HepG2 (cell line): Measurements from ENCODE around the gene AGPAT2. TPM values are rescaled to one million over a fixed set of nuclear protein-coding genes. Genes with fewer than 3 reads are reported as not detected.
A peak's percentile ranks its signal among the peaks of the same experiment; 100 is the strongest.

ENCODE experiments used
- ATF7-NPFF ChIP-seq: sonication (generic); formaldehyde crosslinking; IDR thresholded peaks from 2 replicates; pipeline ENCODE4 v1.8.1; 2023; ENCODE audit warnings: mild to moderate bottlenecking, low read depth, missing genetic modification reagents, moderate library complexity
- BCL3 ChIP-seq: sonication (generic); formaldehyde crosslinking; IDR thresholded peaks from 2 replicates; pipeline ENCODE4 v1.5.1; 2020; ENCODE audit warnings: mild to moderate bottlenecking, missing genetic modification reagents, moderate library complexity
- HES4 ChIP-seq: sonication (generic); formaldehyde crosslinking; IDR thresholded peaks from 2 replicates; pipeline ENCODE4 v1.9.0; 2021; ENCODE audit warnings: mild to moderate bottlenecking, missing genetic modification reagents, borderline replicate concordance
- MEIS1 ChIP-seq: sonication (generic); formaldehyde crosslinking; IDR thresholded peaks from 2 replicates; pipeline ENCODE4 v1.9.0; 2021; ENCODE audit warnings: mild to moderate bottlenecking, missing genetic modification reagents, moderate library complexity, borderline replicate concordance
- SKIL ChIP-seq: sonication (generic); formaldehyde crosslinking; IDR thresholded peaks from 2 replicates; pipeline ENCODE4 v1.8.0; 2022; ENCODE audit warnings: missing genetic modification reagents, mild to moderate bottlenecking, moderate library complexity, borderline replicate concordance
- SOX13 ChIP-seq, 3 experiments: fragments of 450-650 bp in 1 of 3; sonication (generic) in 1 of 3; formaldehyde crosslinking in 1 of 3; IDR thresholded peaks in 2 of 3; conservative IDR thresholded peaks in 1 of 3; 2 replicates each; pipeline versions ENCODE4 v1.5.0 to v1.6.1; 2016 to 2020; ENCODE audit warnings: antibody characterized with exemption in 1 of 3, mild to moderate bottlenecking in 1 of 3, missing compliant biosample characterization in 1 of 3, missing genetic modification reagents in 1 of 3, moderate library complexity in 1 of 3
- XBP1 ChIP-seq: sonication (generic); formaldehyde crosslinking; IDR thresholded peaks from 2 replicates; pipeline ENCODE4 v1.5.0; 2020; ENCODE audit warnings: missing genetic modification reagents
- ZNF646 ChIP-seq: sonication (generic); formaldehyde crosslinking; IDR thresholded peaks from 2 replicates; pipeline ENCODE4 v1.9.0; 2021; ENCODE audit warnings: mild to moderate bottlenecking, missing genetic modification reagents
- ZNF687 ChIP-seq: sonication (generic); formaldehyde crosslinking; IDR thresholded peaks from 2 replicates; pipeline ENCODE4 v1.5.1; 2020; ENCODE audit warnings: mild to moderate bottlenecking, missing genetic modification reagents, moderate library complexity
- ZNF709 ChIP-seq: sonication (generic); formaldehyde crosslinking; IDR thresholded peaks from 2 replicates; pipeline ENCODE4 v1.5.0; 2020; ENCODE audit warnings: mild to moderate bottlenecking, missing genetic modification reagents
- ZSCAN29 ChIP-seq: sonication (generic); formaldehyde crosslinking; conservative IDR thresholded peaks from 2 replicates; pipeline ENCODE4 v1.4.0; 2020; ENCODE audit warnings: mild to moderate bottlenecking, missing genetic modification reagents
- ZZZ3 ChIP-seq: sonication (generic); formaldehyde crosslinking; IDR thresholded peaks from 2 replicates; pipeline ENCODE4 v1.4.0; 2020; ENCODE audit warnings: missing genetic modification reagents, mild to moderate bottlenecking, borderline replicate concordance
- polyA plus RNA-seq, 8 experiments: library from polyadenylated mRNA; depleted of rRNA in 3 of 8; stranded (reverse) in 7 of 8; unstranded in 1 of 8; fragments of >200 nt; fragmentation: Illumina TruSeq in 4 of 8; extraction: Trizol in 4 of 8; gene quantifications; 2 replicates each; pipeline versions ENCODE4 v1.2.1 to v1.2.3, GENCODE V29; 2011 to 2016; ENCODE audit warnings: low read depth in 4 of 8, missing spikeins in 1 of 8, mixed read lengths in 1 of 8; ENCODE audit not compliant: insufficient read depth in 1 of 8
- total RNA-seq, 5 experiments: library from RNA; depleted of rRNA; stranded (reverse); fragments of >200 nt; fragmentation: Illumina TruSeq; extraction: Trizol; gene quantifications; 2 replicates each; pipeline ENCODE4 v1.2.3, GENCODE V29; 2016; ENCODE audit warnings: low read depth in 1 of 5

The AGPAT2 gene
- total and polyA plus RNA-seq, 2 of the 13 experiments (the other 11 are each of a cell fraction or from before 2014, with no cell fraction given), result 3.9 to 25.8 TPM

- peak; percentile 91 for TF ChIP-seq ZNF687 (CRISPR knock-in tag)
- no peak; the same call in 1 of the 2 replicates for TF ChIP-seq HES4 (CRISPR knock-in tag)
- peak; percentile 51; the same call in 1 of the 2 replicates for TF ChIP-seq ZZZ3 (CRISPR knock-in tag)
- TF ChIP-seq BCL3 (CRISPR knock-in tag), result 0 out of 2 replicates have a peak, but pooled peaks have one; percentile 25
- TF ChIP-seq SOX13 (IDR thresholded peaks at IDR 0.05), result 0 out of 2 replicates have a peak, but pooled peaks have one; percentile 36
- TF ChIP-seq SOX13 (CRISPR knock-in tag; conservative IDR thresholded peaks at IDR 0.05 in 1 of 2, IDR thresholded peaks at IDR 0.05 in 1 of 2), result no peak
- TF ChIP-seq SKIL (CRISPR knock-in tag), result peak; percentile 71; the same call in 1 of the 2 replicates
- TF ChIP-seq ZNF646 (CRISPR knock-in tag), result no peak
- TF ChIP-seq ATF7-NPFF (CRISPR knock-in tag), result peak; percentile 9; the same call in 1 of the 2 replicates
- TF ChIP-seq MEIS1 (CRISPR knock-in tag), result 0 out of 2 replicates have a peak, but pooled peaks have one; percentile 58
- TF ChIP-seq XBP1, result no peak
- TF ChIP-seq ZSCAN29, result peak; percentile 62; the same call in 1 of the 2 replicates
- TF ChIP-seq ZNF709 (CRISPR knock-in tag), result peak; percentile 72
Measured at GRCh38 chr9:136644593-136645351, 42.5 kb downstream of the AGPAT2 start (continued).
